Activated CD8-positive, alpha-beta memory T cell treated with anti-CD3 and anti-CD28 coated beads, Interleukin-2, amount 50 U/mL, for 1 hour (primary cell): Measurements from ENCODE around the gene SLC7A11.

Experiments
- DNase-seq: peaks from one replicate; pipeline ENCODE4 v3.0.0-alpha.2; 2020; ENCODE audit errors: extremely low read depth

SLC7A11 gene

DNA sequence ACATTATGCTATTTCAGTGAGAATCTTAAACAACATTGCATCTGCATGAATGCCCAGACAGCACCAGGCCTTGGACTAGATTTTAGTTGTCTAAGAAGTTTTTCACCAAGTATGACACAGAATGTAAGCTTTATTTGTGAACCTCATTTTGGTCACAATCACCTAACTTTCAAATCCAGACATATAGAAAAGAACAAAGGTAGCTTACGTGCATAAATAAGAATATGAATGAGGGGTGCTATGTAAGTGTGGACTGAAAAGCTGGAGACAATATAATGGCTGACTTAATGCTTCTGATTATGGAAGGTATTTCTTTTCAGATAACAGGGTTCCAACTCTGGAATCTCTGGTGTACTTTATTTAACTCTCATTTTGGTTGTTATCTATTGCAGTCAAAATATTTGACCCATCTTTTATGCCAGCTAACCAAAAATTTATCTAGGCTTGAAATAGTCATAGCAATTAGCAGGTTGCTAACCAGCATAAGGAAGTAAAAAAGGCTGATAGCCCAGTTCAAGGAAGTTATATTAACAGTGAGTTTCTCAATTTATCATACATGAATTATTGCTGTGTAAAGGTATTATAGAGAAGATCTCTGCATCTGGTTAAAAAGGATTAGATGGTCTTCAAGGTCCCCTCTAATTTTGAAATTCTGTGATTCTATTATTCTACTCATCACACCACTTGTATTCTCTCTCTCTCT is 36.5 kb downstream of the SLC7A11 start:
- no peak for DNase-seq

GRCh38 chr4:138204507-138204906 is 37.6 kb downstream of the SLC7A11 start:
- DNase-seq: no peak

DNA sequence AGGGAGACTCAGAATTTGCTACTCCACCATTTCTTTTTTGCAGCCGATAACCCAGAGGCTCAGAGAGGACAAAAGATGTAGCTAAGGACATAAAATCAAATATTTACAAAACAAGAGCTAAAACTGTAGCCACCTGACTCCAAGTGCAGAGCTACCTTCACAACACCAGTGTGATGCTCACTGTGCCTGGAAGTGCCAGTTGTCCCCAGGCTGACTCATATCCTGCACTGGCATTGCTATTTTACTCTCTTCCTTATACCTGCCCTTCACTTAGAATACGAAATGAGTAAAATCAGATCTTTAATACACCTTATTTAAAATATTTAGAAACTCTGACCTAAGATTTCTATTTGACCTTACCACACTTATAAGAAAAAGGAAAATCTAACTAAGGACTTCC is 39.5 kb downstream of the SLC7A11 start:
- DNase-seq: no peak

DNA sequence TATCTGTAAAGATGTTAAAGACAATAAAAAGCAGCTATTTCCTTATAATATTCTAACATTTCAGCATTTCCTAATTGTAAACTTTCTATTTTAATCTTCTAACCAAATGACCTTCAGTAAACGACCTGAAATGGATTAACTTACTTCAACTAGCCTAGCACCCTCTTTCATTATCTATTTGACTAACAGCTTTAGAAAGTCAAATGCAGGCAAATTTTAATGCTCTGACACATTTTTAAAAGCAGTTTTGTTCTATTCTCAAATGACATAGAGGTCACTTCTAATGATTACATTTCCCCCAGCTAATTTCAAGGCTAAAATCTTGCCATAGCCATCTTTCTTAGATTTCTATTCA is 41.9 kb downstream of the SLC7A11 start:
- no peak for DNase-seq

- no peak for DNase-seq
Measured at GRCh38 chr4:138199568-138200235, 42.4 kb downstream of the SLC7A11 start.

- no peak for DNase-seq
Measured at GRCh38 chr4:138196153-138196552, 46.0 kb downstream of the SLC7A11 start.

GRCh38 chr4:138193963-138194362 is 48.2 kb downstream of the SLC7A11 start:
- DNase-seq: no peak

DNA sequence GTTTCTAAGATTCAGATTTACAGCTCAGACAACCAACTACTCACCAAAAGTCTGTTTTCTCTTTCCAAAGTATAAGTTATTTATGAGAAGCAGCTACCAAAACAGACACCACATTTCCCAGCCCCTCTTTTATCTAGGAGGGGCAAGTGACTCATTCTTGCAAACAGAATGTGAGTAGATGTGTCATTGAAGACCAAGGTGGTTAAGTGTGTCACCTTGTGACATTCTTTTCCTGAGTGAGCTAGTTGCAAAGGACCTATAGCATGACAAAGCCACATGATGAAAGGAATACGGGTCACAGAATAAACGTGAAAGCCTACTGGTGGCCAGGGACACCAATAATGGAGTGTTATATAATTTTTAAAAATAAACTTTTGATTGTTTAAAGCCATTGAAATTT is 50.0 kb downstream of the SLC7A11 start:
- no peak for DNase-seq

GRCh38 chr4:138190452-138190858 is 51.7 kb downstream of the SLC7A11 start:
- DNase-seq: no peak

DNA sequence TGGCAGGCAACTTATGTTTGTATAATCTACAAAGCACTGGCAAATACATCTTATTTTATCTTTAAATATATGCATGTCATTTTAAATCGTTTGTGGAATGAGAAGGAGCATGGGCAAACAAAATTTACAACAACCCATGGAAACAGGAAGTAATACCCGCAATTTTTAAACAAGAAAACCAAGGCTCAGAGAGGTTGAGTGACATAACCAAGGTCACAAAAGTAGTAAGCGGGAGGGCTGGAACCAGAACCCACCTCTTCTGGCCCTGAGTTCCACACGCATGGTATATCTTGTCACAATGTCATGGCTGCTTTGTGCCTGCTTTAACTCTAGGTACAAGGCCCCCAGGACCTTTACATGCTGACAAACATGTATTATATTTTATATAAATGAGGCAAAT is 52.9 kb downstream of the SLC7A11 start:
- DNase-seq: no peak

- DNase-seq: no peak
Measured at GRCh38 chr4:138188406-138189084, 53.6 kb downstream of the SLC7A11 start.

DNA sequence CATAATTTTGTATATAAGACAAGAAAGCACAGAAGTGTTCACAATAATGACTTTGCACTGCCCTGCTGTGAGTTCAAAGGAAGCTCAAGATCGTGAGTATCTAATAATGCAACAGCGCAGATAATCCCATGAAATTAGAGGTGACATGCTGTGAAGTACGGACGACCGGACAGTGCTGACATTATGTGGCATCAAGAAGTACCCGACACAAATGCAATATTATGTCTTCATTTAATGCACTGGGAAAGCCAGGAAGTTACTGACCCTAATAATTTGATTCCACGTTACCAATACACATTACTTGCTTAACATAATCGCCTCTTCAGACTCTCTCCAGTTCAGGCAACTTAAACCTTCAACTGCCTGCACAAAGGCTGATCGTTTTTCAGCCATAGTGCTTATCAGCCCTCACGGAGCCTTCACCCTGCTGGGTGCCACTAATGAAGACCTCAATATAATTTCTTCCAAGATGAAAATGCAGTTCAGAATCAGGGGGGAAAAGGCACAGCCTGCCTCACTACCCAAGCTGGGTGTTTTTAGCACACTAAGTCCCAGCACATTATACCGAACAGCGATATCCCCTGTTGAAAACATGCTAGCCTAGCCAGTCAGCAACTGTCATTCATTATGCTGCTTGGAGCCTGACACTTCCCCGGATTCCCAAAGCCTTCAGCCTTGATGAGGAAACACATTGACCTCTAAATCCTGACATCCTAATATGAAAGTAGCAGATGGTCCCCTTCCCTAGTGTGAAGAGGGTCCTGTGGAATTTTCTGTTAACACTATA is 56.1 kb downstream of the SLC7A11 start:
- no peak for DNase-seq

DNA sequence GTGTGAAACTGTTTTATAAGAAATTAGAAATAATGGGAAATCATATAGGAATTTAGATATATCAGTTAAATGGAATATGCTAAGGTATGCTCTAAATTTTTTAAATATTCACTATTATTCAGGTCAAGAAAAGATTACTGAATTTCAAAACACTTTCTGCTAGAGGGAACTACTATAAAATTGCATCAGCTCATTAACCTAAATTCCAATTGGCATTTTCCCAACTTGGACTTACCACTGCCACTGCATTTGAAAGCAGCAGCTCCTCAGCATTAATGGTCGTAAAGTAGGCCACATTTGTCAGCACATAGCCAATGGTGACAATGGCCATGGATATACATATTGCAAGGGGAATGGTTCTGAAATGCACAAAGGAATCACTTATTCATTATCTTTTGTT is 57.3 kb downstream of the SLC7A11 start:
- no peak for DNase-seq

GRCh38 chr4:138182838-138183426 is 59.2 kb downstream of the SLC7A11 start:
- DNase-seq: no peak

GRCh38 chr4:138181287-138181686 is 60.9 kb downstream of the SLC7A11 start:
- DNase-seq: no peak

DNA sequence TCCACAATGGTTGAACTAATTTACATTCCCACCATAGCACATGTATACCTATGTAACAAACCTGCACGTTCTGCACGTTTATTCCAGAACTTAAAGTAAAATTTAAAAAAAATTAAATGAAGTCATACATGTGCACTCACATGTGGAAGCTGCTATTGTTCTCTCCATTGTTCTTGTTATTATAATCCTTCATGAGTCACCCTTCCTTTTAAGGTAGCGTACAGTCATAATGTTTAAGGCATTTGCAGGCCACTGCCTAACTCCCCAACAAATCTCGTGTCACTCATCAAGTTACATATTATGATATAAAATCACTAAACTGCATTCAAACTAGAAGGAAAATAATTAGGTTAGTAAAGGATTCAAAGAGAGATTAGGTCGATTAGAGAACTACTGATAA is 63.6 kb downstream of the SLC7A11 start:
- no peak for DNase-seq

- no peak for DNase-seq
Measured at GRCh38 chr4:138177278-138177968, 64.7 kb downstream of the SLC7A11 start.

DNA sequence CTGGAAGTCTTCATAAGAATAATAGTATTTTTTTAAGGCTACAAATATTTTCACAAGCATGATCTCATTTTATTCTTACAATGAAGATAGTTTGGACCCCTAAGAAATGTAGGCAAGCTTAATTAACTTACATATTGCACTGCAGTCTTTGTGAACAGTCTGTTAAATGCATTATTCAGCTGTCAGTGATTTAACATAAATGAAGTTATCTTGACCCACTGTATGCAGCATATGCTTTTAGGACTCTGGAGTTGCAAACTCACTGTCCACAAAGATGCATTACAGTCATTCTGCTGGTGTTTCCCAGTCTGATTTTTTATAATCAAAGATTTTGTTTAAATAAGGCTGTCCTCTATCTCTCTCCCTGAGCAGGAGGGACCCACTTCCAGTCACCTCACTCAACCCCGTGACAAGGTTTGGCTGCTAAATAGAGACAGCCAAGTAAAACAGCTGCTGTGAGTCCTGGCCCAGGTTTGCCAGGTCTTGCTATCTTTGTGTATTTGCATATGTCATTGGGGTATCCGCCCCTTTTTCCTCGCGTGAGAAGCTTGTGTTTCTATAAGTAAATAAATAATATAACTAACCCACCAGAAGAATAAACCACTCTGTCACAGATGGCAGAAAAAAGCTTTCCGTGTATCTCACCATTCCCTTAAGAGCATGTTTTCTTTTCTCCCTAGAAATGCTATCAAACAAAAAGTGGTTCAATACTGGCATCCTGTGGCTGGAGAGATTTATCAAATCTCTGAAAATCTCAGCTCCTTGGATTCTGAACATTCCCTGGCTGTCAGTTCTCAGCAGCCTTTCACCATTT is 67.0 kb downstream of the SLC7A11 start:
- DNase-seq: no peak

DNA sequence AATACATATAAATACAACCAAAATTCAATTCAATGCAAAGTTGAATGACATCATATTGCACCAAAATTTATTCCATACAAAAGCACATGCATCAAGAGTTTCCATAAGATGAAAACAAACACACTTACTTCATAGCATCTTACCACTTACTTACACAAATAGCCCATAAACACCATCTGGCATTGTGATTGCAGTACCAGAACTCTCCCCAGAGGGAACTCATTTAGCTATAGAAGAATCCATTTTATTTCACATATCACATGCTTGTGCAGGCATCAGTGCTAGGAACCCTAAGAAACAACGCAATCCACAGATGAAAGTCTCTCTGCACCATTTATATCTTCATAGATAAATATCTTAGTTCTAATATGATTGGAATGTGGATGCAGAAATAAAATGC is 77.9 kb downstream of the SLC7A11 start:
- no peak for DNase-seq

GRCh38 chr4:138163171-138163570 is 79.0 kb downstream of the SLC7A11 start:
- DNase-seq: no peak

DNA sequence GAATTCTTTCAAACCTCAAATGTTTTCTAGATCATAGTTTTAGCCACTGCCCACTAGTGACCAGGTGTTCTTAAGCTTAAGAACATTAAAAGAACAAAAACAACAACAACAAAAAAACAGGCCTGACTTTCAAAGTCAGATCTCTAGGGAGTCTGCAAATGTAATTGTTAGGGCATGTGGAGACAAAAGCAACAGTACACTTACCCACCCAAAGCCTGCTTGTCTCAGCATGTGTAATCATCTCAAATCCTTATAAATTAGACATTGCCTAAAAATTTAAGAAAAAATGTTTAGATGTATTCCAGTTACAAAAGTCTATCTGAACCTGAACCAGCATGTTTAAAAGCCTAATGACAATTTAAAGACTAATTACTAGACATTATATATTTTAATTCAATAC is 79.9 kb downstream of the SLC7A11 start:
- DNase-seq: no peak
